ENCODE results near the gene RGPD8. TPM values are rescaled to one million over a fixed set of nuclear protein-coding genes. Genes with fewer than 3 reads are reported as not detected.
"Not testable (repeated sequence)": the region's sequence is repeated elsewhere in the genome, so short reads cannot be mapped to it uniquely, and the experiment has no call there.

RGPD8 gene
- total and polyA plus RNA-seq, 2 of the 13 experiments (the other 11 are each of a cell fraction or from before 2014, with no cell fraction given), result 2.3 to 12.8 TPM

DNA sequence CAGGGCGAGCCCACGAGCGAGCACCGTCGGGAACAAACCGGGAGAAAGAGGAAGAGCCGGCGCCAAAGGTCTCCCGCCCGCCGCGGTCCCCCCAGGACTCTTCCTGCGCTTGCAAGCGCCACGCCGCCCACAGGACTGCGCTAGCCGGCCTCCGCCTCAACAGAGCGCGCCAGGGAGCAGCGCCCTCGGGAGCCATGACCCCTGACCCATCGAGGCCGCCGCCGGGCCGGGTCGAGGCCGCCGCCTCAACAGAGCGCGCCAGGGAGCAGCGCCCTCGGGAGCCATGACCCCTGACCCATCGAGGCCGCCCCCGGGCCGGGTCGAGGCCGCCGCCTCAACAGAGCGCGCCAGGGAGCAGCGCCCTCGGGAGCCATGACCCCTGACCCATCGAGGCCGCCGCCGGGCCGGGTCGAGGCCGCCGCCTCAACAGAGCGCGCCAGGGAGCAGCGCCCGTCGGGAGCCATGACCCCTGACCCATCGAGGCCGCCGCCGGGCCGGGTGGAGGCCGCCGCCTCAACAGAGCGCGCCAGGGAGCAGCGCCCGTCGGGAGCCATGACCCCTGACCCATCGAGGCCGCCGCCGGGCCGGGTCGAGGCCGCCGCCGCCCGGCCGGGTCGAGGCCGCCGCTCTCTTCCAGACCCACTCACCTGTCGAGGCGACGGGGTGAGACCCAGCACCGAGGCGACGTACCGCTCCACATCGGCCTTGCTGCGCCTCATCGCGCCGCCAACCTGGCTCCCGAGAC lies 538 bp downstream of the RGPD8 start (continued):
- TF ChIP-seq NR2F1 (CRISPR knock-in tag; IDR thresholded peaks at IDR 0.05), result peak in 1 of 2 experiments; percentile 87; a peak in 2 of 4 replicates
- peak; percentile 26; the same call in 1 of the 2 replicates for TF ChIP-seq MXD4 (CRISPR knock-in tag; IDR thresholded peaks at IDR 0.05)
- TF ChIP-seq ZNF160 (CRISPR knock-in tag; IDR thresholded peaks at IDR 0.05), result 0 out of 2 replicates have a peak, but pooled peaks have one; percentile 22
- peak; percentile 55 for TF ChIP-seq HNRNPLL (IDR thresholded peaks at IDR 0.05; ENCODE audit: low read depth, low read length, poor library complexity, severe bottlenecking)
- TF ChIP-seq, protein P1, sequence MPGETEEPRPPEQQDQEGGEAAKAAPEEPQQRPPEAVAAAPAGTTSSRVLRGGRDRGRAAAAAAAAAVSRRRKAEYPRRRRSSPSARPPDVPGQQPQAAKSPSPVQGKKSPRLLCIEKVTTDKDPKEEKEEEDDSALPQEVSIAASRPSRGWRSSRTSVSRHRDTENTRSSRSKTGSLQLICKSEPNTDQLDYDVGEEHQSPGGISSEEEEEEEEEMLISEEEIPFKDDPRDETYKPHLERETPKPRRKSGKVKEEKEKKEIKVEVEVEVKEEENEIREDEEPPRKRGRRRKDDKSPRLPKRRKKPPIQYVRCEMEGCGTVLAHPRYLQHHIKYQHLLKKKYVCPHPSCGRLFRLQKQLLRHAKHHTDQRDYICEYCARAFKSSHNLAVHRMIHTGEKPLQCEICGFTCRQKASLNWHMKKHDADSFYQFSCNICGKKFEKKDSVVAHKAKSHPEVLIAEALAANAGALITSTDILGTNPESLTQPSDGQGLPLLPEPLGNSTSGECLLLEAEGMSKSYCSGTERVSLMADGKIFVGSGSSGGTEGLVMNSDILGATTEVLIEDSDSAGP (CRISPR knock-in tag; IDR thresholded peaks at IDR 0.05; ENCODE audit: borderline replicate concordance), result peak; percentile 68; the same call in 1 of the 2 replicates
- 0 out of 2 replicates have a peak, but pooled peaks have one; percentile 38 for TF ChIP-seq ZNF761 (CRISPR knock-in tag; conservative IDR thresholded peaks at IDR 0.05)
- TF ChIP-seq PHF8 (CRISPR knock-in tag; IDR thresholded peaks at IDR 0.05), result peak; percentile 24
- TF ChIP-seq, protein P2, sequence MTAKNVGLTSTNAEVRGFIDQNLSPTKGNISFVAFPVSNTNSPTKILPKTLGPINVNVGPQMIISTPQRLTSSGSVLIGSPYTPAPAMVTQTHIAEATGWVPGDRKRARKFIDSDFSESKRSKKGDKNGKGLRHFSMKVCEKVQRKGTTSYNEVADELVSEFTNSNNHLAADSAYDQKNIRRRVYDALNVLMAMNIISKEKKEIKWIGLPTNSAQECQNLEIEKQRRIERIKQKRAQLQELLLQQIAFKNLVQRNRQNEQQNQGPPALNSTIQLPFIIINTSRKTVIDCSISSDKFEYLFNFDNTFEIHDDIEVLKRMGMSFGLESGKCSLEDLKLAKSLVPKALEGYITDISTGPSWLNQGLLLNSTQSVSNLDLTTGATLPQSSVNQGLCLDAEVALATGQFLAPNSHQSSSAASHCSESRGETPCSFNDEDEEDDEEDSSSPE (CRISPR knock-in tag; IDR thresholded peaks at IDR 0.05), result 0 out of 2 replicates have a peak, but pooled peaks have one; percentile 17
- TF ChIP-seq ATF7-NPFF (CRISPR knock-in tag; IDR thresholded peaks at IDR 0.05; ENCODE audit: low read depth), result peak; percentile 63; the same call in 1 of the 2 replicates
- 0 out of 2 replicates have a peak, but pooled peaks have one; percentile 25 for TF ChIP-seq ZNF547 (CRISPR knock-in tag; IDR thresholded peaks at IDR 0.05)
- 0 out of 2 replicates have a peak, but pooled peaks have one; percentile 29 for TF ChIP-seq HDAC1 (CRISPR knock-in tag; IDR thresholded peaks at IDR 0.05)
- TF ChIP-seq KMT2A (CRISPR knock-in tag; IDR thresholded peaks at IDR 0.05), result peak; percentile 43; the same call in 1 of the 2 replicates
- TF ChIP-seq GABPA (IDR thresholded peaks at IDR 0.05; ENCODE audit: low read depth, low read length), result 0 out of 2 replicates have a peak, but pooled peaks have one; percentile 21
- TF ChIP-seq GABPA (CRISPR knock-in tag; IDR thresholded peaks at IDR 0.05; ENCODE audit: low read depth), result not testable (repeated sequence)
- peak; percentile 47; the same call in 1 of the 2 replicates for TF ChIP-seq POLR2G (IDR thresholded peaks at IDR 0.05; ENCODE audit: low read depth, low read length)
- 0 out of 2 replicates have a peak, but pooled peaks have one; percentile 49 for TF ChIP-seq TOPORS (CRISPR knock-in tag; IDR thresholded peaks at IDR 0.05)
- TF ChIP-seq GABPB1 (CRISPR knock-in tag; IDR thresholded peaks at IDR 0.05), result peak; percentile 52; the same call in 1 of the 2 replicates
- TF ChIP-seq NFKB2 (CRISPR knock-in tag; IDR thresholded peaks at IDR 0.05; ENCODE audit: borderline replicate concordance), result 0 out of 2 replicates have a peak, but pooled peaks have one; percentile 26
- peak; percentile 32; the same call in 1 of the 2 replicates for TF ChIP-seq DMAP1 (CRISPR knock-in tag; IDR thresholded peaks at IDR 0.05)
- TF ChIP-seq MTF2 (CRISPR knock-in tag; IDR thresholded peaks at IDR 0.05; ENCODE audit: borderline replicate concordance), result 0 out of 2 replicates have a peak, but pooled peaks have one; percentile 39
- 0 out of 2 replicates have a peak, but pooled peaks have one; percentile 26 for TF ChIP-seq ZFAT (CRISPR knock-in tag; conservative IDR thresholded peaks at IDR 0.05)
- TF ChIP-seq, protein P3, sequence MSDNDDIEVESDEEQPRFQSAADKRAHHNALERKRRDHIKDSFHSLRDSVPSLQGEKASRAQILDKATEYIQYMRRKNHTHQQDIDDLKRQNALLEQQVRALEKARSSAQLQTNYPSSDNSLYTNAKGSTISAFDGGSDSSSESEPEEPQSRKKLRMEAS (IDR thresholded peaks at IDR 0.05), result peak; percentile 51
- TF ChIP-seq, protein P4, sequence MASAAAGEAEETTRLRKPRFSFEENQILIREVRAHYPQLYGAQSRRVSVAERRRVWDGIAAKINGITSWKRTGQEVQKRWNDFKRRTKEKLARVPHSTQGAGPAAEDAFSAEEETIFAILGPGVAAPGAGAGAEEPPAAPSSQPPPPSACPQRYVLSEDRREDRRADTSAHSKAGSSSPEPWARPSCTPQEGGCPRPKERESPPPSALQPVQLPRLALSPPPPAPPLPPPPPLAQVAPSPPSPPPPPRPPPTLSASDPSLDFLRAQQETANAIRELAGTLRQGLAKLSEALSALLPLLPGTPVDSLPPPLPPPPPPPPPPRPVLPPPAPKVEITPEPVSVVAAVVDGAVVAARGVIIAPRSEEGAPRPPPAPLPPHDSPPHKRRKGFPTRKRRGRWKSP (CRISPR knock-in tag; IDR thresholded peaks at IDR 0.05), result peak; percentile 71
- peak; percentile 51 for TF ChIP-seq SKI (IDR thresholded peaks at IDR 0.05; ENCODE audit: partially characterized antibody)
- peak; percentile 48; the same call in 1 of the 2 replicates for TF ChIP-seq SALL1 (CRISPR knock-in tag; IDR thresholded peaks at IDR 0.05)
- peak; percentile 78 for TF ChIP-seq ZMYM4 (CRISPR knock-in tag; IDR thresholded peaks at IDR 0.05)

Data from HepG2 (cell line).